ENCODE results near the gene EPS8L3. TPM values are rescaled to one million over a fixed set of nuclear protein-coding genes. Genes with fewer than 3 reads are reported as not detected.
"Not testable (repeated sequence)": the region's sequence is repeated elsewhere in the genome, so short reads cannot be mapped to it uniquely, and the experiment has no call there.

Gene EPS8L3
- total RNA-seq, 1 donor = not detected

DNA sequence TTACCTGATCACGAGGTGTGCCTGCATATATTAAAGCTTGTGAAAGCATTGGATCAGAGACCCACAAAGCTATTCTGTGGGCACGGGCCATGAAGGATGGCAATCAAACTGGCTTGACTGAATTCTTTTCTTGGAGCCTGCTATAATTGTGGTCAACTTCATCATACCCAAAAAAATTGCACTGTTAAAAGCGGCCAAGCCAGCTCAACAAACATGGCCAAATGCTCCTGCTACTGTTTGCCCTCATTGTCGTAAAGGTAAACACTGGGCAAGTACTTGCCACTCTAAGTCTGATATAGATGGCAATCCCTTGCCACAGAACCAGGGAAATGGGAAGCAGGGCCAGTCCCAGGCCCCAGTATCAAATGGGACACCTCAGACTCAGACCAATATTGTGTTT is 58.3 kb downstream of the EPS8L3 start:
- DNase-seq (ENCODE audit: insufficient read length, low spot score, missing footprints) = no peak
- Histone ChIP-seq H3K4me2 (ENCODE audit: insufficient read depth, low read length) (no peak overlapping the region), H3K36me3 (ENCODE audit: insufficient read depth, low read length) (no peaks in the 10 kb centered on the region), H3K27ac (ENCODE audit: low read depth, low read length) (no peak overlapping the region), H3K79me2 (ENCODE audit: insufficient read depth, low read length) (no peaks in the 10 kb centered on the region), H3K4me1 (ENCODE audit: insufficient read depth, low read length) (no peaks in the 10 kb centered on the region), H2AFZ (ENCODE audit: low read length) (no peak overlapping the region), H4K20me1 (ENCODE audit: insufficient read depth, low read length) (no peaks in the 10 kb centered on the region), H3K9me3 (ENCODE audit: low read depth, low read length) (no peaks in the 10 kb centered on the region), H3K4me3 (ENCODE audit: insufficient read depth, low read length) (no peak overlapping the region), H3K27me3 (ENCODE audit: insufficient read depth, low read length) (no peaks in the 10 kb centered on the region)
- TF ChIP-seq, protein P1, sequence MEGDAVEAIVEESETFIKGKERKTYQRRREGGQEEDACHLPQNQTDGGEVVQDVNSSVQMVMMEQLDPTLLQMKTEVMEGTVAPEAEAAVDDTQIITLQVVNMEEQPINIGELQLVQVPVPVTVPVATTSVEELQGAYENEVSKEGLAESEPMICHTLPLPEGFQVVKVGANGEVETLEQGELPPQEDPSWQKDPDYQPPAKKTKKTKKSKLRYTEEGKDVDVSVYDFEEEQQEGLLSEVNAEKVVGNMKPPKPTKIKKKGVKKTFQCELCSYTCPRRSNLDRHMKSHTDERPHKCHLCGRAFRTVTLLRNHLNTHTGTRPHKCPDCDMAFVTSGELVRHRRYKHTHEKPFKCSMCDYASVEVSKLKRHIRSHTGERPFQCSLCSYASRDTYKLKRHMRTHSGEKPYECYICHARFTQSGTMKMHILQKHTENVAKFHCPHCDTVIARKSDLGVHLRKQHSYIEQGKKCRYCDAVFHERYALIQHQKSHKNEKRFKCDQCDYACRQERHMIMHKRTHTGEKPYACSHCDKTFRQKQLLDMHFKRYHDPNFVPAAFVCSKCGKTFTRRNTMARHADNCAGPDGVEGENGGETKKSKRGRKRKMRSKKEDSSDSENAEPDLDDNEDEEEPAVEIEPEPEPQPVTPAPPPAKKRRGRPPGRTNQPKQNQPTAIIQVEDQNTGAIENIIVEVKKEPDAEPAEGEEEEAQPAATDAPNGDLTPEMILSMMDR (IDR thresholded peaks at IDR 0.05; ENCODE audit: extremely low read depth, low read depth, low read length) = no peak

DNA sequence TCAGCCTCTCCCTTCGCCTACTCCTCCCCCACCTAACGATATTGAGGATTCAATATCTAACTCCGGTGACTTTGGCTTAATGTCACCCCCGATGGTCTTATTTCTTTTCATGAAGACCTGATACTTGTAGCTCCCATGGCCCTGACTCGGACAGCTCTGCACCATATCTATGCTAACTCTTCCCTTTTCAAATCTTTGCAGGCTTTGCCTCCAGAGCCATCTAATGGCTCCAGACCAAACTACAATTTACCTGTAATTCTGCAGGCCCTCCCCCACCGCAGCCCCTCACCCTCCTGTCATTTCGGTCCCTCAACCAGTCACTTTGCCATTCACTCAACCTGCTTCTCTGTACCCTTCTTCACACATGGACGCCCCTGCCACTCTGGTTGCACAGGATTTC is 59.5 kb downstream of the EPS8L3 start:
- H3K27me3 ChIP-seq (ENCODE audit: insufficient read depth, low read length) = no peaks in the 10 kb centered on the region
- H3K9me3 ChIP-seq (ENCODE audit: low read depth, low read length) = no peaks in the 10 kb centered on the region
- no peak for DNase-seq (ENCODE audit: insufficient read length, low spot score, missing footprints)
- H3K4me1 ChIP-seq (ENCODE audit: insufficient read depth, low read length) = no peaks in the 10 kb centered on the region
- H3K4me3 ChIP-seq (ENCODE audit: insufficient read depth, low read length) = no peak overlapping the region
- no peak overlapping the region for H3K27ac ChIP-seq (ENCODE audit: low read depth, low read length)
- H3K36me3 ChIP-seq (ENCODE audit: insufficient read depth, low read length) = no peaks in the 10 kb centered on the region
- H3K79me2 ChIP-seq (ENCODE audit: insufficient read depth, low read length) = no peaks in the 10 kb centered on the region
- TF ChIP-seq, protein P1 (IDR thresholded peaks at IDR 0.05; ENCODE audit: extremely low read depth, low read depth, low read length) = no peak
- H3K4me2 ChIP-seq (ENCODE audit: insufficient read depth, low read length) = no peak overlapping the region
- H2AFZ ChIP-seq (ENCODE audit: low read length) = no peak overlapping the region
- no peaks in the 10 kb centered on the region for H4K20me1 ChIP-seq (ENCODE audit: insufficient read depth, low read length)

DNA sequence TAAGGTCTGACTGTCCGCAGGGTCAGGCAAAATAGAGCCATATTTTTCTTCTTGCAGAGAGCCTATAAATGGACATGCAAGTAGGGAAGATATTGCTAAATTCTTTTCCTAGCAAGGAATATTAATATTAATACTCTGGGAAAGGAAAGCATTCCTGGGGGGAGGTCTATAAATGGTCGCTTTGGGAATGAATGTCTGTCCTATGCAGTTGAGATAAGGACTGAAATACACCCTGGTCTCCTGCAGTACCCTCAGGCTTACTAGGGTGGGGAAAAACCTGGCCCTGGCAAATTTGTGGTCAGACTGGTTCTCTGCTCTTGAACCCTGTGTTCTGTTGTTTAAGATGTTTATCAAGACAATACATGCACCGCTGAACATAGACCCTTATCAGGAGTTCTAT is 60.8 kb downstream of the EPS8L3 start:
- not testable (repeated sequence) for H3K79me2 ChIP-seq (ENCODE audit: insufficient read depth, low read length); H3K27me3 ChIP-seq (ENCODE audit: insufficient read depth, low read length); H3K36me3 ChIP-seq (ENCODE audit: insufficient read depth, low read length); H3K4me1 ChIP-seq (ENCODE audit: insufficient read depth, low read length); H2AFZ ChIP-seq (ENCODE audit: low read length); H3K4me3 ChIP-seq (ENCODE audit: insufficient read depth, low read length); DNase-seq (ENCODE audit: insufficient read length, low spot score, missing footprints); H3K9me3 ChIP-seq (ENCODE audit: low read depth, low read length); H3K27ac ChIP-seq (ENCODE audit: low read depth, low read length); H3K4me2 ChIP-seq (ENCODE audit: insufficient read depth, low read length); H4K20me1 ChIP-seq (ENCODE audit: insufficient read depth, low read length)

Other genes starting within 250 kb of the EPS8L3 start
- gene GPR61, start 224.1 kb downstream of the EPS8L3 start, total RNA-seq = not detected in 2 replicates
- 14.1 and 15.0 TPM in 2 replicates for gene GNAI3, start 215.3 kb downstream of the EPS8L3 start, total RNA-seq
- 0.29 and 0.72 TPM in 2 replicates for gene GNAT2, start 144.3 kb downstream of the EPS8L3 start, total RNA-seq
- 55.4 and 59.4 TPM in 2 replicates for gene AMPD2, start 144.1 kb downstream of the EPS8L3 start, total RNA-seq
- gene GSTM4, start 107.8 kb downstream of the EPS8L3 start, total RNA-seq = 9.4 and 13.8 TPM in 2 replicates
- gene GSTM2, start 95.9 kb downstream of the EPS8L3 start, total RNA-seq = 14.8 and 16.2 TPM in 2 replicates
- not detected in 2 replicates for gene GSTM1, start 76.1 kb downstream of the EPS8L3 start, total RNA-seq
- gene GSTM5, start 51.7 kb downstream of the EPS8L3 start, total RNA-seq = 2.1 and 4.3 TPM in 2 replicates
- gene GSTM3, start 22.9 kb downstream of the EPS8L3 start, total RNA-seq = 49.9 and 50.1 TPM in 2 replicates
- gene CSF1, start 146.9 kb upstream of the EPS8L3 start, total RNA-seq = 38.0 and 53.9 TPM in 2 replicates
- 56.8 and 61.0 TPM in 2 replicates for gene AHCYL1, start 220.8 kb upstream of the EPS8L3 start, total RNA-seq

All from osteoblast (primary cell).